Fibroblast of skin of back (primary cell): Measurements from ENCODE around the gene CEP126.

ENCODE experiments used
- DNase-seq: peaks from one replicate; pipeline ENCODE4 v3.0.0-alpha.2; 2013

CEP126 gene

DNA sequence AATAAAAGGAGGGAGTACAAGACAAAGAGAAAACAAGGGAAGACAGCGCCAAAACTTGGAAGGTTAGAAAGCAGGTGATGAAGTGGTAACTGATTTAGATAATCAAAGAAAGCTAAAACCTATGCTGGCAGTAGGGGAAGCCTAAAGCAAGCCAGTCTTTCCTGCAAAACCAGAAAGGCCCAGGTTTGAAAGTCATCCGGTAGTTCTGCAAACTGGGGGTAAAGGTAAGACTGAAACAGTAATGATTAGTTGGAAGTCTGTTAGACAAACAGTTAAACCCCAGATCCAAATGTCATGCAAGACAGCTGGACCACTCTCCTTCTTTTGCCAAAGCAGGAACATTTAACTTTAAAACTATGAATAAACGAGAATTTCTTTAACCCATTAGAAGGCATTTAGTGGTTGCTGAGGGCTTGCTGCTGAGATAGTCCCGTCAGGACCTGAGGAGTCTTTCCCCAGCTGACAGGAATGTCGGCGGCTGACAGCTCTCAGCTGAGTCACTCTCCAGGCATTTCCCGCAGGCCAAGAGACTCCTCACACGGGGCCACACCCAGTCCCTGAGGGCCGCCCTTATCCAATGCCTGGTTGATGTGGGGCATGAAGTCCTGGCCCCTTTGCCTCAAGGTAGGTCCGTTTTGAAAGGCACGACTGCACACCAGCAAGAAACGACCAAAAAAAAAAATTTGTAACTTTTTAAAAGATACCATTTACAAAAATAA, 96.1 kb downstream of the CEP126 start:
- peak; percentile 98 for DNase-seq

DNA sequence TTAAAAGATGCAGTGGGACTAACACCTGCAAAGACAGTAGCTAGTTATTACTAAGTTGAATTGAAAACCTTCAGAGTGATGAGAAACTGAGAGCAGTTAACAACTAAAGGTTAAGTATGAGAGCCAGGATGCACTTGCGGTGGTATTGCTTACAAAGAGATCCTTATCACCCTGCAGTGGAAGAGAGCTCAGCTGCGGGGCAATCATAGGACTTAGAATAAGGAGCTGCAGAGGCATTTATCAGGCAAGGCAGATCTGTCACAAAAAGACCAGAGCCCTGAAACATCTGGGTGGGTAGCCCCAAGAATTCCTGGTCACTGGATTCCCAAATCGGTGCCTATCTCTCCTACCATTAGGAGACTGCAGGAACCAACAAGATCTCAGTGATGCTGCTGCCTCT, 98.1 kb downstream of the CEP126 start:
- DNase-seq, result no peak

DNA sequence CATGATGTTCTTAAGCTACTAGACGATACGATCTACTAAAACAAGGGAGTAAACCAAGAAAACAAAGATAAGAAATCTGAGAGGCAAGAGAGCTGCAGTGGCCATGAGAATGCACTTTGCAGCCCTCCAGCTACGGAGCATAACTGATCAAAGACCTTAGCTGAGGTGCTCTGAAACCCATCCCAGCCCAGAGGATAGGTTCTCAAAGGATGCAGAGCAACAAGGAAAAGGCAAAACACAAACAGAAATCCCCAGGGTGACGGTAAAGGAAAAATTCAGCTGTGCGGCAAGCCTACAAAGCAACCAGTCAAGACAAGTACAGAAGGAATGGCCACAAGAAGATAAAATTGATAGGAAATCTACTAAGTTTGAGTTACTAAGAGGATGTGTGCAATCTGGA, 99.9 kb downstream of the CEP126 start:
- DNase-seq, result no peak

DNA sequence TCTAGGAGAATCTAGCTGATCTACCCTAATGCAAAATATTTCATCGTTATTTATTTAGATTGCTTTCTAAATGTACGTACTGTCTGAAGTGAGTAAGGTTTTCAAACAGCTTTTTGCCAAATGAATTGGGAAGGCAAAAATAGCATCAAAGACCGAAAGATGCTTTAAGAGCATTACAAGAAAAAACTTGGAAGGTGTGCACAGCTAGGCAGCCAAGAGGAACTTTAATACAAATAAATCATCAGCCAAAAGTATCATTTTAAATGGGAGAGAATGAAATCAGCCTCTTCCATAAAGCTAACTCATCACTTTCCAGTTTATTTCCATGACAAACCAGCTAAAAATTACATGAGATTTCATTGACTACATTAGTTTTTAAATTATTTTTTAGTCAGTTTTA, 102.2 kb downstream of the CEP126 start:
- no peak for DNase-seq

DNA sequence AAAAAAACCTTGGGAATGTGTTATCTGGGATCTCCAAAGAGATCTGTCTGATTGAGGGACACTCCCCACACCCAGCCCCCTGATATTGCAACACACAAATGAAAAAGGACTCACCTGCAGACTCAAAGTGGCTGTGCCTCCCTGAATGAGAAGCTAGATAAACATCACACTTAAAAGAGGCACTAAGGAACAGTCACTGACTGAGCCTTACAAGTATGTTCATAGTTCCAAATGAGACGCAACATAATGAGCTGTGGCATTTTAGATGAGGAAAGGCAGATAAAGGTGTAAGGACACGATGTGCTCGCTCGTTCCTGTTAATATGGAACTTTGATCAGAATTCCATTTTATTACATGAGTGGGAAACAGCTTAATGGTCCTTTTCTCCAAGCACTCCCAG, 111.4 kb downstream of the CEP126 start:
- no peak for DNase-seq

DNA sequence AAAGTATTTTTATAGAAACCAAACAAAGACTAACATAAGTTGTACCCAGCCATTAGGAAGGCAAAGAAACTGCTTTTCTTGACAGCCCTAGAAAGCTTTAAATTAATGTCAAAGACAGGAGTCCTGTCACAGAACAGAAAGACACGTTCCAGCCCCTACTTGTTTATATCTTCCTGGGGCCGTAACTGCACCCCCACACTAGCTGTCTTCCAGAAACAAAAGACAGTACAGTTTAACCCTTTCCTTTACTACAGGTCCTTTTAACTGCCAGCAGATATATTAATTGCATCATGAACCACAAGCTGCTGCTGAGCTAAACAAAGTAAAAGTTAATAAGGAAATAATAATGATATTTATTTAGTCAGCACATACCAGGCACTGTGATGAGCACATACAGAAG, 112.1 kb downstream of the CEP126 start:
- no peak for DNase-seq

DNA sequence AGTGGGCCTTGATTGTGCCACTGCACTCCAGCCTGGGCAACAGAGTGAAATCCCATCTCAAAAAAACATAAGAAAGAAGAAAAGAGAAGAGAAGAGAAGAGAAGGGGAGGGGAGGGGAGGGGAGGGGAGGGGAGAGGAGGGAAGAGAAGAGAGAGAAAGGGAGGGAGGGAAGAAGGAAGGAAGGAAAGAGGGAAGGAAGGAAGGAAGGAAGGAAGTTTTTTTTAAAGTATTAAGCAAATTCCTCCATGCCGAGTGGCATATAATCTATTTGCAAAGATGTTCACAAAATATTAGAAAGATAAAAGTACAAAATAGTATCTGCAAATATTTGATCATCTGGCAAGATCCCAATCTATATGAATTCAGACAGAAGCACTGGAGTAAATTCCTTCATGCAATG, 121.9 kb downstream of the CEP126 start:
- DNase-seq, result no peak

DNA sequence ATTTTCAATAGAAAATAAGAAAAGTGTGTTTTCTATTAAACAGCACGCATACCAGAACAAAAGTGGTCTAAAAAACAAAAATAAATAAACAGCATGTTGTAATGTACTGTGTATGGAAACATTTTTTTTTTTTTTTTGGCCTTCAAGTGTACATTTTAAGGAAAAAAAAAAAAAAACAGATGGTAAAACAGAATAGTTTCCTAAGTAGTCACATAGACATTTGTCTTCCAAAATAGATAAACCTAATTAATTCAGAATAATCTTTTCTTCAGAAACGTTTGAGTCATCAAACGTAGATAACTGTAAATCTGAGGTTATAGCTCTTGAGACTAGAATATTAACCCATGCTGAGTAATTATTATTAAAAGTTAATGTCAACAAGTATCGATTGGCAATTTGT, 132.0 kb downstream of the CEP126 start:
- DNase-seq, result no peak

DNA sequence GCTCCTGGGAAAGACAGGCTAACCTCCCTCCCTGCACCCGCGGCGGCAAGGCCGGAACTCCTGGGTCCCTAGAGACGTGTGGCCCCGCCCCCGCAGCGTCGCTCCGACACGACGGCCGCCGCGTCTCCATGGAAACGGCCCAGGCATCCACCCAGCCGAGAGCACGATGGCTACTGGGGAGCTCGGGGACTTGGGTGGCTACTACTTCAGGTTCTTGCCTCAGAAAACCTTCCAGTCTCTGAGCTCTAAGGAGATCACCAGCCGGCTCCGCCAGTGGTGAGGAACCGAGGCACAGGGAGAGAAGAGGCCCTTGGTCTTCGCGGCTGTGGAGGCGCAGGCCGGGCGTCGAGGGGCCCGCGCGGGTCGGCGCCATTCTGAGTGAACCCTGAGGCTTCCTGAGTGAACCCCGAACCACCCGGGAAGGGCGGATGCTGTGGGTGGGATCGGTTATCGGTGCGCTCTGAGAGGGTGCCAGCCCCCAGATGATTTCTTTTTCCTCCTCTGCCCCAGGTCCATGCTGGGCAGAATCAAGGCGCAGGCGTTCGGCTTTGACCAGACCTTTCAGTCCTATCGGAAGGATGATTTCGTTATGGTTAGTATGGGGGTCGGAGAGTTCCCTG, 132.6 kb downstream of the CEP126 start, which contains the start of gene CFAP300:
Gene CFAP300, plus strand, starts transcription at position 133 of the 620 bp plus-strand sequence. Its CDS starts 34 bp downstream, at position 167.
- peak; percentile 92 for DNase-seq
